GM18499 (cell line): ENCODE data around the gene KLRK1.
"Not testable (repeated sequence)": the region's sequence is repeated elsewhere in the genome, so short reads cannot be mapped to it uniquely, and the experiment has no call there.

Experiments used
- ATAC-seq: cut with Tn5 transposase; IDR thresholded peaks from one replicate; pipeline ENCODE4 v1.9.1; 2021; ENCODE audit warnings: moderate number of reproducible peaks; ENCODE audit not compliant: insufficient read depth, unreplicated experiment

The KLRK1 gene

DNA sequence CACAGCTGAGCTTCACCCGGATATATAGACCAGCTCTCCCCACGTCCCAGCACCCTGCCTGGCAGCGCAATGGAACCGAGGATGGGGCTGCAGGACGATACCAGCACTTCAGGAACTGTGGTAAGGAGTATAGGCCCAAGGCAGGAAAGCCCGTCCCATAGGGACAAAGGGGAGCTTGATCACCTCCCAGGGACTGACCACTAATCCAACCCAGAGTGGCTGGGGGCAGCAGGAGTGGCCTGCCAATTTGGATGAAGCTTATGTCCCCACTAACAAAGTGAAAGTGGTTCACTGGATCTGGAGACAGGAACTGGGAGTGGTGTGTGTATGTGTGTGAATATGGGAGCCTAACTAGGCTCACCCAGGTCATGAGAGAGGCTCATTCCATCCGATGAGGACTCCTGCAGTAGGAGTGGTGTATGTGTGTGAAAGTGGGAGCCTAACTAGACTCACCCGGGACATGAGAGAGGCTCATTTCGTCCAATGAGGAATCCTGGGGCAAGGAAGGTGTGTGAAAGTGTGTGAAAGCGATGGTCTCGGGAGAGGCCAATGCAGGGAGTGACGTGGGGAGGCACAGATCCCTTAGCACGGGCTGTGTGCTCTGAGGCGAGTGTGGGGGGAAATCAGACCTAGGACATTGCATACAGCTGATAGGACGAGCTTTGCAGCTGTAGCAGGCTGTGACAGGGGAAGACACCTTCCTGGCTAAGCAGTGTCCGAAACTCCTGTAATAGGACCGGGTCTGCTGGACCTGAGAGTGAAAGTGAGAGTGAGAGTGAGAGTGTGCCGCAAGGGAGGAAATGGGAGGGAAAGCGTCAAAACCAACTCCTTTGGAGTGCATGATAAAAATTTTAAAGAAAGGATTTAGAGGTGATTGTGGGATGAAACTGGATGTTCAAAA lies 25.7 kb downstream of the KLRK1 start:
- peak; percentile 67 for ATAC-seq

DNA sequence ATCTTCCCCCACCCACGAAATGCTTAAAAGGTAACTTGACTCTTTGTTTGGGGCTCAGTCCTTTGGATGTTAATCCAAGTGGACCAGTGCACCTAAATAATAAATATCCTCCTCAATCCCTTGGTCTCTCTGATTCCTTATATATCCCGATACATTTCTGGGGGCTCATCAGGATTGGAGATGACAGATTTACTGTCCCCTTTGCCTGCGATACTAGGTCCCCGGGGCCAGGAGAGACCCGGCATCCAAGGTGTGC lies 26.3 kb downstream of the KLRK1 start:
- ATAC-seq = no peak

DNA sequence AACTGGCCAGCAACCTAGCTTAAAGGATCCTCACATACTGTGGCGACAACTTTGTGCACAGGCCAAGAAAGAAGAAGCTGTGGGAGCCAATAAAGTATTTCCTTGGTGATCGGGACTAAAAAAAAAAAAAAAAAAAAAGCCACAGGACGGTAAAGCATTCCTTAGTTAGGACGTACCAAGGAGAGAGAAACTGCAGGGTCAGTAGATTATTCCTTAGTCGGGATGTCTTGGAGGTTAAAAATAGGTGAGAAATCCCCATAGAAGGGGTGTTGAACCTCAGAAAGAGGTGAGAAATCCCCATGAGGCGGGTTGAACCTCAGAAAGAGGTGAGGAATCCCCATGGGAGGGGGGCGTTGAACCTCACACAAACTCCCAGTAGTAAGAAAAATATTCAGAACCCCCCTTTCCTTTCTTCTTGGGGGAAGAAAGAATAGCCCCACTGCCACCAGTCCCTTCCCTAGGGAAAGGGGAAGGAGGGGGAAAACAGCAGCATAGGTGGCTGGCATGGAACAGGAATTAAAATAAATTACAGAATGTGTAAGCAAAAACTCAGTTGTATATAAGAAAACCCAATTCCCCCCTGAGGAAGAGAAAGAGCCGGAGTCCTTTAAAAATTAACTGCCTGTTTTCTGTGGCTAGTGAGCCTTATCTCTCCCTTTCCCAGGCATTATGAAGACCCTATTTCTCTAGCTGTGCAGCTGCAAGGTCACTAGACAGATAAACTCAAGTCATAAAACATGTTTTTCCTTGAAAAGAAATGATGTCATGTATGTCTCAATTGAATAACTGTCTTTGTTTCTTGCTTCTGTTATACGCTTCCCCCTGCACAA lies 26.8 kb downstream of the KLRK1 start:
- ATAC-seq = no peak

DNA sequence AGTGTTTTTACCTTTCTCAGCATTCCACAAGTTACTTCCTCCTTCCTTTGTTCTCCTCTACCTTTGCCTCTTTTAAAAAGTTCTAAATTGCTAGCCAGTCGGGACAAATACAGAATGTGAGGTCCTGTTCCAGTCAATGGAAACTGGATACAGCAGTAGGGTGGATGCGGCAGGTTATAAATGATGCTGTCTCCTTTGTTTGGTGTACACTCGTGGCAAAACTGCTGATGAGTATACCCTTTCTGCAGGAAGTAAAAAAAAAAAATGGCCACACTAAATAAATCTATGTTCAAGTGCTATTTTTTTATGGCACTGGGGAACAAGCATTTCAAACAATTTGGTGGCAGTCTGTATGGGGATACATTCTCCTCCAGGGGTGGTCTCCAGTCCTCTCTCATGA lies 27.5 kb downstream of the KLRK1 start:
- no peak for ATAC-seq

DNA sequence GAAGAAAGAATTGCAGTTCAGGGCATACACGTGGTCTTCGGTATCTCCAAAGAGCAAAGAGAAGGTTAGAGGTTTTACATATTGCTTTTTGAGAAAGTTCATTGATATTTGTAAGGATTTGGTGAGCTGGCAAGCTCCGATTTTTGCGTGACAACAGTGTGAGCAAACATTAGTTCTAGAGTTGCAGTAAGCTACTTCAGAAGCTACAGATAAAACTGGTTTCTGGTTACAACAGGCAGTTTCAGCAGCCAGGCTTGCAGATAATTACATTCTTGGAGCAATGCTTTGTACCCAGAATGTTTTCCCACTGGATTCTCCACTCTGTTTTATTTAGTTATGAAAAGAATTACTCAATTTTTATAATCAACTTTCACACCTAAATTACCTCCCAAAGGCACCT lies 28.2 kb downstream of the KLRK1 start:
- no peak for ATAC-seq

DNA sequence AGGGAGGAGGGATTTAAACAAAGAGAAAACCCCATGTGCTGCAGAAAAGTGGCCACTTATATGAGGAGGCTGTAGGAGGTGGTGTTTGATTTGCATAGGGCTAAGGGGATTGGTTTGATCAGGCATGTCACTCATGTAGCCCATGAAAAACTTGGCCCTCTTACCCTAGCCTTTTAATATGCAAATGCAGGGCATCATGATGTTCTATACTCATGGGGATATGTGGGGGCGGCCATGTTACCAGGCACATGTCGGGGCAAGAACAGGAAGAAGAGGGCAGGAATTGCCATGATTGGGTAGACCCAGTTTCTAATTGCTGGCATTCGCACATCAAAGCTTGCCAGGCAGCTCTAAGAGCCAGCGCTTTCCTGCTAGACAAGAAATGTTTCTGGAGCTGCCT lies 28.8 kb downstream of the KLRK1 start:
- ATAC-seq = no peak

DNA sequence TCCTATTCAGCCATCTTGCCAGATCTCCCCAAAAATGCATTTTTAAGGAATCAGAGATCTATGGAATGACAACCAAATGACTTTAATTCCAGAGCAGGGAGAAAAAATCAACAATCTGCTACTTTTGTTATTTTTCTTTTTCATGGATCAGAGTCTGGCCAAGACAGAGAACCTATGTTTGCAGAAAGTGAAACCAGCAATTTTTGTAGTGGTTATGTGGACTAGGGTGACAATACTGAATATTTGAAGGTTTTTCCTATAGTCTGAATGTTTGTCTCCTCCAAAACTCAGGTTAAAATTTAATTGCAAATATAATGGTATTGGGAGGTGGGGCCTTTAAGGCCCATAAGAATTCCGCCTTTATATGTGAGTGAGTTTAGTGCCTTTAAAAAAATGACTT lies 30.9 kb downstream of the KLRK1 start:
- ATAC-seq = no peak

DNA sequence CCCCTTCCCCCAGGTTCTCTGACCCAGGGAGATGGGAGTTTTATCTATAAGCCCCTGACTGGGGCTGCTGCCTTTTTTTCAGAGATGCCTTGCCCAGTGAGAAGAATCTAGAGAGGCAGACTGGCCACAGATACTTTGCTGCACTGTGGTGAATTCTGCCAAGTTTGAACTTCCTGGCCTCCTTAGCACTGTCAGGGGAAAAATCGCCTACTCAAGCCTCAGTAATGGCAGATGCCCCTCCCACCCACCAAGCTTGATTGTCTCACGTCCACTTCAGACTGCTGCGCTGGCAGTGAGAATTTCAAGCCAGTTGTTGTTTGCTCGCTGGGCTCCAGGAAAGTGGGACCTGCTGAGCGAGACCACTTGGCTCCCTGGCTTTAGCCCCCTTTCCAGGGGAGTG lies 31.7 kb downstream of the KLRK1 start:
- no peak for ATAC-seq

DNA sequence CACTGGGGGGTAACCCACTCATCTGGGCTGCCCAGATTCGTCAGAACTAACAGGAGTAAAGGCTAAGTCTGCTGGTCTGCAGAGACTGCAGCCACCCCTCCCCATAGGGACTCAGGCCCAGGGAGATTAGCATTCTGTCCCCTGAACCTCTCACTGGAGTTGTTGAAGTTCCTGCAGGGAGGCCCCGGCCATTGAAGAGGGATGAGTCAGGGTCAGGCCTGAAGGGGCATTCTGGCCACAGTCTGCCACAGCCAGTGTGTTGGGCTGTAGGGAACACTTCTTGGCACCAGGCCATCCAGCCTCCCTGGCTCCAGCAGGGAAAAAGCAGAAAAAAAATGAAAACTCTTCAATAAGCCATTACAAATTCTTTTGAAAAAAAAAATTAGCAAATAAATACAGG lies 35.3 kb downstream of the KLRK1 start:
- ATAC-seq = no peak

DNA sequence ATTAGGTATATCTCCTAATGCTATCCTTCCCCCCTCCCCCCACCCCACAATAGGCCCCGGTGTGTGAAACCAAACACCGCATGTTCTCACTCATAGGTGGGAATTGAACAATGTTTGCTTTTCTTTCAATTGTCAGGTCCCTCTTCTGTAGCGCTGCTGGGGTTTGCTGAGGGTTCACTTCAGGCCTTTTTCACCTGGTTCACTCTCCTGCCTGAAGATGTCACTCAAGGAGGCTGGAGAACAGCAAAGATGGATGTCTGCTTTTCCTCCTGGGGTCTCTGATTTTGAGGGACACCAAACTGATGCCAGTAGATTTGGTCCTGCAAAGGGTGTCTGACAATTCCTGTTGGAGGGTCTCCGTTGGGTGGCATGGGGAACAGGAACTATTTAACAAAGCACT lies 35.8 kb downstream of the KLRK1 start:
- no peak for ATAC-seq

DNA sequence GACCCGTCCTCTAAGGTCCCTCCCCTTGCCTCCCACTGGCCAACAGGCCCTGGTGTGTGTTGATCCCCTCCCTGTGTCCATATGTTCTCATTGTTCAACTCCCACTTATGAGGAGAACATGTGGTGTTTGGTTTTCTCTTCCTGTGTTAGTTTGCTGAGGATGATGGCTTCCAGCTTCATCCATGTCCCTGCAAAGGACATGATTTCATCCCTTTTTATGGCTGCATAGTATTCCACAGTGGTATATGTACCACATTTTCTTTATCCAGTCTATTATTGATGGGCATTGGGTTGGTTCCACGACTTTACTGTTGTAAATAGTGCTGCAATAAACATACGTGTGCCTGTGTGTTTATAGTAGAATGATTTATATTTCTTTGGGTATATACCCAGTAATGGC lies 38.4 kb downstream of the KLRK1 start:
- ATAC-seq = not testable (repeated sequence)

DNA sequence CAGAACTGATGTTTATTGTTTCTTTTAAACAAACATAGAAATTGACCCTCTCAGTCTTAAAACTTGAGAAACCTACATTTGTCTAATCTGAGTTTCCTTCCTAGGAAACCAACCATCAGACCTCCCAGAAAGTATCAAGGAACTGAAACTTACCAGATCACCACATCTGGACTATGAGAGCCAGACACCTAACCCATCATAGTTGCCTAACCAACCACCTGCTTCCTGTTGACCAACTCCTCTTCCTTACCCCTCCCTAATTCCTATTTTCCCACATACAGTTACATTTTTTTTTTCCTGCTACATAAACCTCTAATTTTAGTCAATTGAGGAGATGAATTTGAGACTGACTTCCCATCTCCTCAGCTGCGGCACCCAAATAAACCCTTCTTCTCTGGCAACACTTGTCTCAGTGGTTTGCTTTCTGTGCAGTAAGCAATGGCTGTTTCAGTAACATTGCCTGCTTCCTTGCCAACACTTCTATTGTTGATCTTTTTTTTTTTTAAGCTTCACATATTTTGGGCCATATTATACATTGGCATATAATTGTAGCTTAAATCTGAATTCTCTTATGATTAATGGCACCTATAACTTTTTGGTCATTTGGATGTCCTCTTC lies 47.8 kb downstream of the KLRK1 start:
- no peak for ATAC-seq

DNA sequence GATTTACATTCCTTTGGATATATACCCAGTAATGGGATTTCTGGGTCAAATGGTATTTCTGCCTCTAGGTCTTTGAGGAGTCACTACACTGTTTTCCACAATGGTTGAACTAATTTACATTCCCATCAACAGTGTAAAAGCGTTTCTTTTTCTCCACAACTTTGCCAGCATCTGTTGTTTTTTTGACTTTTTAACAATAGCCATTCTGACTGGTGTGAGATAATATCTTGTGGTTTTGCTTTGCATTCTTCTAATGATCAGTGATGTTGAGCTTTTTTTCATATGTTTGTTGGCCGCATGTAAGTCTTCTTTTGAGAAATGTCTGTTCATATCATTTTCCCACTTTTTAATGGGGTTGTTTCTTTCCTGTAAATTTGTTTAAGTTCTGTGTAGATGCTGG lies 48.9 kb downstream of the KLRK1 start:
- not testable (repeated sequence) for ATAC-seq

DNA sequence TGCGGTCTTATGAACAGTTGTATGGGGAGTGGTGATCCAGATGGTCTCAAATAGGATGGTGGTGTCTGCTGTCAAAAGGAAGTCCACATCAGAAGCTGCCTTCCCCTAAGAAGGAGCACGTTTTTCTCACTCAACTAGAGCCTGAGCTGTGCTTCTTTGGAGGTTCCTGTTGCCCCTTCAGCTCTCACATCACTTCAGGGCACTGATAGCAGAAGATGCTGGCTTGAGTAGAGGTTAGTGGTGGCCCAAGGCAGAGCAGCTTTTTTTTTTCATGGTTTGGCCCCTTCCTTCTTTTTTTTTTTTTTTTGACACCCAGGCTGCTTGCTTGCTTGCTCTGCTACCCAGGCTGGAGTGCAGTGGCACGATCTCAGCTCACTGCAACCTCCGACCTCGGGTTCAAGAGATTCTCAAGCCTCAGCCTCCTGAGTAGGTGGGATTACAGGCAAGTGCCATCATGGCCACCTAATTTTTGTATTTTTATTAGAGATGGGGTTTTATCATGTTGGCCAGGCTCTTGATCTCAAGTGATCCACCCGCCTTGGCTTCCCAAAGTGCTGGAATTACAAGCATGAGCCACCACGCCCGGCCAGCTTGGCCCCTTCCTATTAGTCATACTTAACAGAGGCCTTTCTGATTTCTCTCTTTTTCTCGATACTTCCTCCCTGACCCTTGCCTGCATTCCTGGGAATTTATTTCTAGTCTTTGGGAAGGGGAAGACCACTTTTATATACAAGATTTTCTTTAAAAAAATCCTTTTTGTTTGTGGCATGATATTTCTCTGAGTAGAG lies 50.6 kb downstream of the KLRK1 start:
- ATAC-seq = no peak

DNA sequence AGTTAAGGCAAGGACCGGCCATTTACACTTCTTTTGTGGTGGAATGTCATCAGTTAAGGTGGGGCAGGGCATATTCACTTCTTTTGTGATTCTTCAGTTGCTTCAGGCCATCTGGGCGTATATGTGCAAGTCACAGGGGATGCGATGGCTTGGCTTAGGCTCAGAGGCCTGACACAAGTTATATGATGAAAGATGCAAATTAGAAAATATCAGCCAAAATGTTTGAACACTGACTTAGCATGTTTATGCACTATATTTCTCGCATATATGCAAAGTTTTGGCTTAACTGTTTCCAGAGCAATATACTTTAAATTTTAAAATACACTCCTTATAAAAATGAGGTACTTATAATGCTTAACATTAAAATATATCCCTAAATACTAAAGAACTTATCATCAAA lies 51.4 kb downstream of the KLRK1 start:
- not testable (repeated sequence) for ATAC-seq

DNA sequence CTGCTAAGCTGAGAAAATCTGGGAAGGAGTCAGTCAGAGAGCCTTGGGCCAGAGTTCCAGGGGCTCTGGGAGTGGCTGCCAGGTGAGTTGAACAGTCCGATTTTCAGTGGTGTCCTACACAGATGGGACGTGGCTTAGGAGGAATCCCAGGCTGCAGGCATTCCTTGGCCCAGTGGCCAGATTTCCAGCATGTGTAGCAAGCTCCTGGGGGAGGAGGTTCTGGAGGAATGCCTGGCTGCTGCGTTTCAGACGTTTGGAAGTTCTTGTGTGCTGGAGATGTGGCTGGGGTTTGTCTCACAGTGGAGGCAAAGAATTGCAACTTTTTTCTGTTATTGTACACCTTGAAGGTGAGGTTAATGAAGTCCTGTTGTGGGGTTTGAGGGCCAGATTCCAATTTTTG lies 53.6 kb downstream of the KLRK1 start:
- not testable (repeated sequence) for ATAC-seq

DNA sequence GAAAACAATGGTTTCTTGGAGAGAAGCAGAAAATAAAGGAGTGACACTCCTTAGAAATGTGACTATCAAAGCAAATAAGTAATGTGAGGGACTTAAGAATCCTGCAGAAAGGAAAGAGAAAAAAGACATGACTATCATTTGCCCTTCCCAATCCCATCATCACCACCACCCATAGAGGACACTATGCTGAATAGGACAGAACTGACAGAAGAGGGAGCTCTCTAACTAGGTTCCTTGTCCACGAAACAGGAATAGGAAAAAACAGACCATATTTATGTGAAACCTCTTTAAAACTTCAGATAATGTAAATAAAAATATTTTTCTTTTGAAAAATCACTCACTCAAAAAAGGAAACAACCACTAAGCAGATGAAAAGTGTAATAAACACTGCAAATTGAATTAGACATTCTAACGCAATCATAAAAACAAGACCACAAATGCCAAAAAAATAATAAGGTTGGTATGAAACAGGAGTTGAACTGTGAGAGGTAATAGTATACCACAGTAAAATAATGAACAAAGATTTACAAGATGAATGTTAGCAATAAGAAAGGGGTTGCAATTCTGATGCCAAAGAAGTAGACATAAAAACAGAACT lies 58.1 kb downstream of the KLRK1 start:
- no peak for ATAC-seq

DNA sequence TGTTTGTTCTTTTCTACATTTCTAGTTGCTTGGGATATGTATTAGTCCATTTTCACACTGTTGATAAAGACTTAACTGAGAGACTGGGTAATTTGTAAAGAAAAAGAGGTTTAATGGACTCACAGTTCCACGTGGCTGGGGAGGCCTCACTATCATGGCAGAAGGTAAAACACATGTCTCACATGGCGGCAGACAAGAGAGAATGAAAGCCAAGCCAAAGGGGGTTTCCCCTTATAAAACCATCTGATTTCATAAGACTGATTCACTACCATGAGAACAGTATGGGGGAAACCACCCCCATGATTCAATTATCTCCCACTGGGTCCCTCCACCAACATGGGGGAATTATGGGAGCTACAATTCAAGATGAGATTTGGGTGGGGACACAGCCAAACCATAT lies 61.1 kb downstream of the KLRK1 start:
- not testable (repeated sequence) for ATAC-seq
